ENCODE measurements around the gene GRPEL2. TPM values are rescaled to one million over a fixed set of nuclear protein-coding genes. Genes with fewer than 3 reads are reported as not detected.

GRPEL2 gene
- total RNA-seq, 4 donors from 2014 or later, result 23.1 to 43.3 (median 27.1) TPM

- intact Hi-C loops (cut with DNase I), result no loop called here
- H3K27ac ChIP-seq, result no peak overlapping the region
- no peaks in the 10 kb centered on the region for H3K9me3 ChIP-seq
- peaks cover 0 to 19% (median 0%) of the 10 kb centered on the region in 3 donors for H3K36me3 ChIP-seq
- DNase-seq, result no peak
- H3K27me3 ChIP-seq, result no peaks in the 10 kb centered on the region
- TF ChIP-seq POLR2A (IDR thresholded peaks at IDR 0.05), result no peak
- TF ChIP-seq CTCF (IDR thresholded peaks at IDR 0.05), result no peak
- no peak overlapping the region for H3K4me3 ChIP-seq
- H3K4me1 ChIP-seq, result peaks cover 0 to 25% (median 13%) of the 10 kb centered on the region in 3 donors
Observed at GRCh38 chr5:149341876-149342275, 3.4 kb upstream of the GRPEL2 start.

- TF ChIP-seq POLR2A (IDR thresholded peaks at IDR 0.05) (no peak), CTCF (IDR thresholded peaks at IDR 0.05) (no peak)
- H3K27ac ChIP-seq, result peak overlapping the region in 3 of 4 donors; percentile 89 to 90 (median 90)
Observed at GRCh38 chr5:149344151-149344550, 1.1 kb upstream of the GRPEL2 start.

GRCh38 chr5:149345892-149346222, 558 bp downstream of the GRPEL2 start:
- Histone ChIP-seq H3K36me3 (peaks cover 8 to 30% (median 29%) of the 10 kb centered on the region in 3 donors), H3K4me1 (peaks cover 0 to 50% (median 26%) of the 10 kb centered on the region in 3 donors), H3K9me3 (no peaks in the 10 kb centered on the region), H3K27me3 (no peaks in the 10 kb centered on the region), H3K4me3 (peak overlapping the region; percentile 76 to 92 (median 88)), H3K27ac (peak overlapping the region; percentile 89 to 90 (median 90))
- intact Hi-C loops (cut with DNase I), result no loop called here
- 1 to 2% methylated on average over 10 to 11 of the region's 11 CpGs for WGBS, 2 donors
- TF ChIP-seq CTCF (IDR thresholded peaks at IDR 0.05) (no peak), POLR2A (IDR thresholded peaks at IDR 0.05) (no peak)
- DNase-seq, result no peak

More at GRCh38 chr5:149344151-149344550, 1.1 kb upstream of the GRPEL2 start:
- intact Hi-C loops (cut with DNase I), result no loop called here
- H3K27me3 ChIP-seq, result no peaks in the 10 kb centered on the region
- no peak for DNase-seq
- peaks cover 0 to 48% (median 26%) of the 10 kb centered on the region in 3 donors for H3K4me1 ChIP-seq
- H3K9me3 ChIP-seq, result no peaks in the 10 kb centered on the region
- H3K36me3 ChIP-seq, result peaks cover 0 to 21% (median 12%) of the 10 kb centered on the region in 3 donors
- no peak overlapping the region for H3K4me3 ChIP-seq
- WGBS, 2 donors, result 80 to 83% methylated on average over 2 of the region's 2 CpGs

- no peak for DNase-seq
- Histone ChIP-seq H3K27ac (peak overlapping the region in 2 of 4 donors; percentile 2 to 3), H3K27me3 (no peaks in the 10 kb centered on the region), H3K4me1 (peaks cover 0 to 49% (median 26%) of the 10 kb centered on the region in 3 donors), H3K36me3 (peaks cover 12 to 56% (median 43%) of the 10 kb centered on the region in 3 donors), H3K9me3 (no peaks in the 10 kb centered on the region), H3K4me3 (no peak overlapping the region)
- TF ChIP-seq CTCF (IDR thresholded peaks at IDR 0.05), result no peak
- TF ChIP-seq POLR2A (IDR thresholded peaks at IDR 0.05), result no peak
- intact Hi-C loops (cut with DNase I), result no loop called here
- WGBS, 2 donors, result 77 to 90% methylated on average over 1 of the region's 1 CpG
Observed at GRCh38 chr5:149348518-149348917, 3.2 kb downstream of the GRPEL2 start.

- DNase-seq, result no peak
- no peak overlapping the region for H3K27ac ChIP-seq
Observed at GRCh38 chr5:149349382-149349781, 4.1 kb downstream of the GRPEL2 start.

More at GRCh38 chr5:149349382-149349781, 4.1 kb downstream of the GRPEL2 start:
- TF ChIP-seq CTCF (IDR thresholded peaks at IDR 0.05) (no peak), POLR2A (IDR thresholded peaks at IDR 0.05) (no peak)
- Histone ChIP-seq H3K27me3 (no peaks in the 10 kb centered on the region), H3K36me3 (peaks cover 12 to 65% (median 43%) of the 10 kb centered on the region in 3 donors), H3K4me3 (no peak overlapping the region), H3K9me3 (no peaks in the 10 kb centered on the region), H3K4me1 (peaks cover 0 to 43% (median 24%) of the 10 kb centered on the region in 3 donors)
- WGBS, 2 donors, result 88% methylated on average over 4 of the region's 4 CpGs
- intact Hi-C loops (cut with DNase I), result no loop called here

Measured in esophagus squamous epithelium (tissue), 5 donors.